Measurements from ENCODE around the gene SGMS1.

- no peak for TF ChIP-seq RAD21 (conservative IDR thresholded peaks at IDR 0.05 in 1 of 2, IDR thresholded peaks at IDR 0.05 in 1 of 2)
- TF ChIP-seq BHLHE40 (IDR thresholded peaks at IDR 0.05; ENCODE audit: low read depth, low read length), result no peak
- TF ChIP-seq JUN (IDR thresholded peaks at IDR 0.05), result no peak
- no peak for TF ChIP-seq CTCF (IDR thresholded peaks at IDR 0.05)
- no peak for TF ChIP-seq SMC3 (IDR thresholded peaks at IDR 0.05)
- TF ChIP-seq ZFP36 (IDR thresholded peaks at IDR 0.05; ENCODE audit: borderline replicate concordance, partially characterized antibody), result no peak
- TF ChIP-seq EP300 (IDR thresholded peaks at IDR 0.05), result no peak
- no peak for TF ChIP-seq MAX (IDR thresholded peaks at IDR 0.05)
- TF ChIP-seq ESRRA (IDR thresholded peaks at IDR 0.05; ENCODE audit: borderline replicate concordance, low read length), result no peak
- TF ChIP-seq POLR2A (IDR thresholded peaks at IDR 0.05; ENCODE audit: low read length), result no peak
- TF ChIP-seq KDM1A (IDR thresholded peaks at IDR 0.05; ENCODE audit: low read depth), result no peak
Measured at GRCh38 chr10:50563906-50564305, 59.9 kb downstream of the SGMS1 start.

Data from A549 (cell line).